ENCODE results near the gene AK8.

- TF ChIP-seq CTCF (IDR thresholded peaks at IDR 0.05; ENCODE audit: poor library complexity) (no peak), EZH2 (IDR thresholded peaks at IDR 0.05; ENCODE audit: borderline replicate concordance) (no peak), EZH2phosphoT487 (IDR thresholded peaks at IDR 0.05; ENCODE audit: low read depth, severe bottlenecking, unreplicated experiment) (no peak)
Observed at GRCh38 chr9:132908635-132909034, 30.6 kb upstream of the AK8 start.
